ENCODE data around the gene INPP4A. TPM values are rescaled to one million over a fixed set of nuclear protein-coding genes. Genes with fewer than 3 reads are reported as not detected.

INPP4A gene
- total and polyA plus RNA-seq, 2 donors (not counting 3 experiments of a cell fraction or from before 2014, with no cell fraction given), result 14.9 to 28.8 TPM

DNA sequence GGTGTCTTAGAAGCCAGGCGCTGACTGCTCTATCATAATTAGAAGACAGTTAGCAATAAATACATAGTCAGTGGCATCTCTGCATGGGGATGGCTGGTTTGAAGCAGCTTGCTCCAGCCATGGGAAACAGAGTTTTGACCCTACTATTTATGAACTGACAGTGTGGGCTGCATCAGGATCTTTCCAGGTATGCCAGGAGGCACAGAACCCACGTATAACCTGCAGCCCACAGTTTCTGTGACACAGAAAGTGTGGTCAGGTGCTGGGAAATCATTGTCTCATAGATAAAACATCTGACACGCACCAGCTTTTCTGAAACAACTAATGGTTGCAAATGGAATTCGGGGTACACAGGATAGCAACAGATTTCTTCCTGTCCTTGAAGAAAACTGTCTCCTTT is 34.7 kb downstream of the INPP4A start:
- peaks cover 14% of the 10 kb centered on the region for H3K4me1 ChIP-seq (ENCODE audit: control insufficient read depth, extremely low read depth, insufficient read depth, low read length)
- H4K20me1 ChIP-seq (replicated peaks; ENCODE audit: control insufficient read depth, extremely low read depth, insufficient read depth, low read length), result no peaks in the 10 kb centered on the region
- H3K9me3 ChIP-seq (replicated peaks; ENCODE audit: control insufficient read depth, insufficient read depth, low read length), result no peaks in the 10 kb centered on the region
- H3K4me3 ChIP-seq (replicated peaks in 1 of 3; ENCODE audit: insufficient read depth in 1 of 3, low read depth in 1 of 3, low read length in 3 of 3), result no peak overlapping the region
- FAIRE-seq (no peak), DNase-seq (ENCODE audit: low read depth, low spot score) (no peak)
- H3K36me3 ChIP-seq (ENCODE audit: control insufficient read depth in 2 of 2, extremely low read depth in 1 of 2, insufficient read depth in 2 of 2, low read length in 2 of 2), result no peaks in the 10 kb centered on the region
- peak overlapping the region; percentile 47 for H3K4me2 ChIP-seq (ENCODE audit: insufficient read depth, low read length)
- TF ChIP-seq, protein P1, sequence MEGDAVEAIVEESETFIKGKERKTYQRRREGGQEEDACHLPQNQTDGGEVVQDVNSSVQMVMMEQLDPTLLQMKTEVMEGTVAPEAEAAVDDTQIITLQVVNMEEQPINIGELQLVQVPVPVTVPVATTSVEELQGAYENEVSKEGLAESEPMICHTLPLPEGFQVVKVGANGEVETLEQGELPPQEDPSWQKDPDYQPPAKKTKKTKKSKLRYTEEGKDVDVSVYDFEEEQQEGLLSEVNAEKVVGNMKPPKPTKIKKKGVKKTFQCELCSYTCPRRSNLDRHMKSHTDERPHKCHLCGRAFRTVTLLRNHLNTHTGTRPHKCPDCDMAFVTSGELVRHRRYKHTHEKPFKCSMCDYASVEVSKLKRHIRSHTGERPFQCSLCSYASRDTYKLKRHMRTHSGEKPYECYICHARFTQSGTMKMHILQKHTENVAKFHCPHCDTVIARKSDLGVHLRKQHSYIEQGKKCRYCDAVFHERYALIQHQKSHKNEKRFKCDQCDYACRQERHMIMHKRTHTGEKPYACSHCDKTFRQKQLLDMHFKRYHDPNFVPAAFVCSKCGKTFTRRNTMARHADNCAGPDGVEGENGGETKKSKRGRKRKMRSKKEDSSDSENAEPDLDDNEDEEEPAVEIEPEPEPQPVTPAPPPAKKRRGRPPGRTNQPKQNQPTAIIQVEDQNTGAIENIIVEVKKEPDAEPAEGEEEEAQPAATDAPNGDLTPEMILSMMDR (IDR thresholded peaks at IDR 0.05; ENCODE audit: extremely low read depth in 1 of 2, insufficient read depth in 1 of 2, low read depth in 1 of 2, low read length in 2 of 2), result no peak
- TF ChIP-seq POLR2A (IDR thresholded peaks at IDR 0.05; ENCODE audit: low read depth, low read length), result no peak
- TF ChIP-seq FOS (IDR thresholded peaks at IDR 0.05; ENCODE audit: borderline replicate concordance, insufficient read depth, low read length), result no peak
- no peak for TF ChIP-seq POLR2AphosphoS5 (IDR thresholded peaks at IDR 0.05; ENCODE audit: insufficient read depth, low read depth, low read length)
- TF ChIP-seq EZH2 (IDR thresholded peaks at IDR 0.05; ENCODE audit: borderline replicate concordance, low read depth, low read length, severe bottlenecking), result no peak
- TF ChIP-seq GATA2 (IDR thresholded peaks at IDR 0.05; ENCODE audit: insufficient read depth, insufficient read length, low read depth, low read length), result no peak
- no peak for TF ChIP-seq JUN (IDR thresholded peaks at IDR 0.05; ENCODE audit: borderline replicate concordance, insufficient read depth, insufficient read length, low read depth)
- TF ChIP-seq MAX (IDR thresholded peaks at IDR 0.05; ENCODE audit: insufficient read depth, insufficient read length), result no peak
- intact Hi-C loops (cut with micrococcal nuclease), result no loop called here
- H3K27me3 ChIP-seq (ENCODE audit: control insufficient read depth in 2 of 2, insufficient read depth in 2 of 2, low read length in 2 of 2), result no peaks in the 10 kb centered on the region
- no peaks in the 10 kb centered on the region for H3K9me1 ChIP-seq (replicated peaks; ENCODE audit: control insufficient read depth, extremely low read depth, insufficient read depth, low read length)
- no TSS peak for BruUV-seq (replicated peaks)
- POLR2A ChIA-PET, result no interaction called here
- no peak overlapping the region for H3K9ac ChIP-seq (replicated peaks; ENCODE audit: extremely low read depth, insufficient read depth, low read length)
- dilution Hi-C loops (cut with MboI; ENCODE audit: extremely low pct_ligation_motif_present, low sequenced_read_pairs), result no loop called here
- no peak overlapping the region for H2AFZ ChIP-seq (ENCODE audit: low read depth, low read length)
- H3K79me2 ChIP-seq (ENCODE audit: control insufficient read depth, insufficient read depth, low read length), result peaks cover 4% of the 10 kb centered on the region
- H3K27ac ChIP-seq (ENCODE audit: insufficient read depth, low read depth, low read length), result peak overlapping the region; percentile 10
- CTCF ChIA-PET, result interaction anchor here (0.7 to 2.1 kb wide), 15 partner anchors 8 to 90 kb away, joined by 3 to 14 read pairs (median 4); no protein-coding TSS in a partner anchor

Data from endothelial cell of umbilical vein (primary cell).